ENCODE measurements around the gene SLC12A7.
"Not testable (repeated sequence)": the region's sequence is repeated elsewhere in the genome, so short reads cannot be mapped to it uniquely, and the experiment has no call there.

SLC12A7 gene

DNA sequence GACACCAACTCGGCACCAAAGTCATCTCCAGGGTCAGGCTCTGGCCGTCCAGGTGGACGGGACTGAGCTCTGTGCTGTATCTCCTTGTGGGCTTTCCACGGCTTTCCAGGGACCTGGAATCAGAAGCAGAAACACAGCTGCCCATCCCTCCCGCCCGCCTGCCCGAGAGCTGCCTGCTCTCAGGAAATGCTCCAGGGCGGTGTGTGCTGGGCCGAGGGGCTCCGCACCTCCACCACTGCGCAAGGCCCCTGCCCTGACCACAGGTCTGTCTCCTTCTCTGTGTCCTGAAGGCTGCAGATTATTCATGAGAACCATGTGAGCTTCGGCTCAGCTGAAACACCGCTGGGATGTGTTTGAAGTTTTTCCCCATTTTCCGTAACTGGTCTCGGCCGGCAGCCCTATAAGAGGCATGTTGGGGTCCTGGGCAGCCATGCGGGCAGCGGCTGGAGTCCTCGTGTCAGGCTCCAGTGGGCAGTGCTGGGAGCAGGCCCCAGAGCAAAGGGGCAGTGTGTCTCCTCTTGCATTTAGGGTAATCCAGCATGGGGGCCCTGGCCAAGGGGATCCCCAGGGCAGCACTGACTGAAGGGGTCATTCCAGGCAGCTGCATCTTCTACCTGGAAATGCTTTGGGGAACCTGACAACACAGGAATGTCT lies 80.4 kb downstream of the SLC12A7 start:
- DNase-seq = no peak

DNA sequence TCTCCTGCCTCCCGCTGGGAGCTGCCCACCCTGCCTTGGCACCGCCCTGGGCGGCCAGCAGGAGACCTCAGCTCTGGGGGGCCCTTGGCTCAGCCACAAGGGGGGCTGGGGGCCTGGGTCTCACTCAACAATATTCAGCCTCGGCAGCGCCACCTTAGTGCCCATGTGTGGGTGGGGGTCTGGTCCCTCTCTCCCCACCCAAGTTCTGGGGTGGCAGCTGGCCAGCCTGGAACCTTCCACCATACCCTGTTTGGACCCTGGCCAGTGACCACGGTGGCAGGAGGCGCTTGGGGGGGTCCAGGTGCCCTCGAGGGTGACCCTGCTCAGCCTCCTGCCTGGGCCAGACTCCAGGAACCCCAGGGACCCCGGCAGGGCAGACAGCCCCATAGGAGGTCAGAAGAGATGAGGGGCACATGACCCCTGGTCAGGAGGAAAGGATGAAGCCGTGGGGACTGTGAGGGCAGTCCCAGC lies 81.0 kb downstream of the SLC12A7 start:
- no peak for DNase-seq

DNA sequence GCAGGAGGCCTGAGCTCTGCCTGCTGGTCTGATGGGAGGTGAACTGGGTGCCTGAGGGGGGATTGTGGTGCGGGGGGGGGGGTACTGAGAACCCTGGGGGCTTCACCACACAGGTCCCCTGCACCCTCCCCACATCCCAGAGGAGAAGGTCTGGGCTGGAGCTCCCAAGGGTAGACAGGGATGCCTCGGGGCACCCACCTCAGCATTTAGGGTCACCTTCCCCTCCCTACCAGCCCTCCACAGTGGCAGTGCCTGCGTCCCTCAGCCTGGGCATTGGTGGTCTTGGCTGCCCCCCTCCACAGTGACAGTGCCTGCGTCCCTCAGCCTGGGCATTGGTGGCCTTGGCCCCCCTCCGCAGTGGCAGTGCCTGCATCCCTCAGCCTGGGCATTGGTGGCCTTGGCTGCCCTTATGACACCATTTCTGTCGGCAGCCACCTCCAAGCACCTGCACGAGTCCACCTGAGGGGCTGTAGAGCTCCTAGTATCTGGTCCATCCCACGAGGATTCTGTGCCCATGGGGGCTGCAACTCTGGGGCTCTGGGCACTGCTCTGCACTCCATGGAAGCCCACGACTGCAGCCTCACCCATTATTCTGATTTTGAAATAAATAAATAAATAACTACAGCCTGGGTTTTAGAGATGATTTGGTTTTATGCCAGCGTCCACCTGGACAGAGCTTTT lies 81.8 kb downstream of the SLC12A7 start:
- no peak for DNase-seq

DNA sequence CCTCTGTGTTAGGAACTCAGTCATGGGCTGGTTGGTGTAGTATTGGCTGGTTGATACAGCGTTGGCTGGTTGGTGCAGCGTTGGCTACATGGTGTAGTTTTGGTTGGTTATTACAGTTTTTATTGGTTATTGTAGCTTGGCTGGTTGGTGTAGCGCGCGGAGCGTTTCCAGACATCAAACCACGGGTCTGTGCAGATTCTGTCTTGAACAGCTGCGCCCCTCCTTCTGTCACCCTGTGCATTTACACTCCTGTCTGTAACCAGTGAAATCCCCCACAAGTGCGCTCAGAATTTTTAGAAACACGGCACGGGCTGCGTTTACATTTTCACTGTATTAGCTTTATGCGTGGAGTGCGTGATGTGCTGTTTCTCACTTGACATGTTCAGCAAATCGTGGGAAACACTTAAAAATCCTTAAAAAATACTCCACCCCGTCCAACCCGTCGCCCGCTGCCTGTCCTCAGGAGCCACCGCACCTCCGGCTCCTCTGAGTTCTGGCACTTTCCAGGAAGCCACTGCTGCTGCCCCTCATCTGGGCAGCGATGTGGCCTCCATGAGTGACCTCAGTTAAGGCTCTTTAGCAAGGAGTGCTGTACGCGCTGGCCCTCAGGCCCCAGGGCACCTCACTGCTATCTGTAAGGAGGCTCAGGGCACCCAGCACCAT lies 82.5 kb downstream of the SLC12A7 start:
- no peak for DNase-seq

DNA sequence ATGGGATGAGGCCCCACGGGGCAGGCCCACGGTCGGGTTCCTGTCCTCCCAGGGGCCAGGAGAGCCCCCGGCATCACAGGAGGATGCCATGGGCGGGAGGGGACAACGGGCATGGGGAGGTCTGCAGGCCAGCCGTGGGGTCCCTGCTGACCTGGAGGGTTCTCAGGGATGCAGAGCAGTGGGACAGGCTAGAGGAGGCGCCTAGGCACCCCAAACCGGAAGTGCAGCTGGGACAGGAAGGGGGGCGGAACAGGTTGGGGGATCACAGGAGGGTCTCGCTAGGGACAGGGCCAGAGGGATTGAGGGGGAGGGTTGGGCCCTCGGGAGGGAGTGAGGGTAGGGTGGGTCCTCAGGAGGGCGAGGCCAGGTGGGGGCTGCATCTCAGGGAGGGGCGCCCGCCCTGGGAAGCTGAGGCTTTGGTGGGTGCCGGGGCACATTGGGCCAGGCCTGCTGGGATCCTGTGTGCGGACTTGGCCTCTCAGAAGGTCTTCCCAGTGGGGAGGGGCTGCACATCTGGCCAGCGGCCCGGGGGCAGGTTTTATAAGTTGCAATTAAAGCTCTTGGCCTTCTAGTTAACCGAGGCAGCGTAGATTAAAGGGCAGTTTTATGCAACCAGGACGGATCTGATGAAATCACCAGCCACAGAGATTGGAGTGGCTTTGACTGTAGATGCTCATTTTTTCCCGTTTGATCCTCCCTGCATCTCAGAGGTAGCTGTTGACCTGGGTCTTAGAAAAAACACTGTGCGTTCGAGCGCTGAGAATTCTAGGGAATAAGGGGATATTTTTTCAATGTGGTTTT lies 83.2 kb downstream of the SLC12A7 start:
- DNase-seq = no peak

DNA sequence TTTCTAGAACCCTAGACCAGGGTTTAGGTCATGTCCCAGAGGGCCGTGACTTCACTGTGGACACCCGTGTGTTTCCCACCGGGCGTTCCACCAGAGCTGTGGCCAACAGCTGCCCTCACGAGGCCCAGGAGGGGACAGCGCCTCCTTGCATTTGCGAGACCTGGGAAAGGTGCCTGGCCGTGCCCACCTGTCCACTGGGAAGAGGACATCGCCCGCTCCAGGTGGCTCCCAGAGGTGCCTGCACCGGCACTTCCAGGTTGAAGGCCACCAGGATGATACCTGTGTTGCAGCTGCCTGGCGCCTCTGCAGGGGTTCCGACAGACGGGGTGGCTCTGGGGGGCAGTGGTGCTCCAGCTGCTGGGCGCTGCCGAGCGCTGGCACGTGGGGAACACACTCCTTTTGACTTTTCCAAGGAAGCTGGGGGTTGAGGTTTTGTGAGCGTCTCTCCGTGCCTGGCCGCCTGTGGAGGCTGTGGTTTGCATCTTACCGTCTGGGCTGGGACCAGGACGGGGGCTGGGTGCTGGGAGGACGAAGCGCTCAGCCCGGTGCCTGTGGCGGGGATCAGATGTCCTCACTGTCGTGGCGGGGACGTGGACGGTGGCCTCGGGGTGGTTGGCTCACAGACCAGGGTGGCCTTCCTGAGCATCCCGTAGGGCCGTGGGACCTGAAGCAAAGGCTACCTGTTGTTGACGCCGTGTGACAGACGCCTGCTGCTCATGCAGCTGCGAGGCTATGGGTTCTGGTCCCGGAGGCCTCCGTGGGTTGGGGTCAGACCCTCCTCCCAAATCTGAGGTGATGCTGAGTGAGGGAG lies 84.0 kb downstream of the SLC12A7 start:
- no peak for DNase-seq

DNA sequence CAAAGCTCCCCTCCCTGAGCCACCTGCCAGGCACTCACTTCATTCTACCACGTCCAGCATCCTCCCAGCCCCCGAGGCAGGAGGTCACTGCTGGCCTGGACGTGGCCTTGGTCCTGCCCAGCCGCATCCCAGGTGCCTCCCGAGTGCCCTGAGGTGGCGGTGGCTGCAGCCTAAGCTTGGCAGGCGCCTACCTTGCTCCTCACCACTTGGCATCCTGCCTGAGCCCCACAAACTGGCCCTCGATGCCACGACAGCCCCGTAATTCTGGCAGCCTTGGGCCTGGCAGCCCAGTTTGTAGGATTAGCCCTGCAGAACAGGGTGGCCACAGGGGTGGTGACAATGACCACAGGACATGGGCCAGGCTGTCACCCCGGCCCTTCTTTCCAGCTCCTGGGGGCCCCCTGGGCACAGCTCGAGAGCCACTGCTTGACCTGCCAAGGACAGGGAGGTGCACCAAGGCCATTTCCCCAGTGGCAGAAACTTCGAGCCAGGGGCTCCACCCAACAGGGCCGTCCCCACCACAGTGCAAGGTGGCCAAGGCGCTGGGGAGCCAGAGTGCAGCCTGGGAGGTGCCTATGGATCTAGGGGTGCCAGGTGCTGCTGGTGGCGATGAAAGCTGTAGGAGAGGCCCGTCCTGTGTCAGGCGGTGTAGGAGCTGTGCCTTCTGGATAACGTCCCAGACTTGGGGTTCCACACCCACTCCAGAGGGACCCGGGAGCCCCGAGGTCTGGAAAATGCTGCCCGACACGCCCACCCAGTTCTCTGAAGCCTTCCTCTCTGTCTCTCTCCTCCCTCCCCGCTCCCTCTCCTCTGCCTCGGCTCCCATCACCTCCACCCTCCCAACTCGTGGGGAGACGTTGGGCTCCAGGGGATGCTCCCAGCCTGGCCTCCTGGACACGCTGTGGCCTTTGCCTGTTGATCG lies 84.9 kb downstream of the SLC12A7 start:
- no peak for DNase-seq

DNA sequence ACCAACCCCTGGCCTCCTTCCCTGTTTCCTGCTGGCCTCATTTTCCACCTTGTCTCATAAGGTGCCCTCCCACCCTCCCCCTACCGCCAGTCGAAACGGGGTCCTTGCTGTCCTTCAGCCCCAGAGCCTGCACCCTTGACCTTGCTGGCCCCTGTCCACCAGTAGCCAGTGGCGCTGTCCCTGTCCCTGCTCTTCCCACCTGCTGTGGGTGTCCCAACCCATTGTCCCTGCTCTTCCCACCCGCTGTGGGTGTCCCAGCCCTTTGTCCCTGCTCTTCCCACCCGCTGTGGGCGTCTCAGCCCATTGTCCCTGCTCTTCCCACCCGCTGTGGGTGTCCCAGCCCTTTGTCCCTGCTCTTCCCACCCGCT lies 89.9 kb downstream of the SLC12A7 start:
- not testable (repeated sequence) for DNase-seq

DNA sequence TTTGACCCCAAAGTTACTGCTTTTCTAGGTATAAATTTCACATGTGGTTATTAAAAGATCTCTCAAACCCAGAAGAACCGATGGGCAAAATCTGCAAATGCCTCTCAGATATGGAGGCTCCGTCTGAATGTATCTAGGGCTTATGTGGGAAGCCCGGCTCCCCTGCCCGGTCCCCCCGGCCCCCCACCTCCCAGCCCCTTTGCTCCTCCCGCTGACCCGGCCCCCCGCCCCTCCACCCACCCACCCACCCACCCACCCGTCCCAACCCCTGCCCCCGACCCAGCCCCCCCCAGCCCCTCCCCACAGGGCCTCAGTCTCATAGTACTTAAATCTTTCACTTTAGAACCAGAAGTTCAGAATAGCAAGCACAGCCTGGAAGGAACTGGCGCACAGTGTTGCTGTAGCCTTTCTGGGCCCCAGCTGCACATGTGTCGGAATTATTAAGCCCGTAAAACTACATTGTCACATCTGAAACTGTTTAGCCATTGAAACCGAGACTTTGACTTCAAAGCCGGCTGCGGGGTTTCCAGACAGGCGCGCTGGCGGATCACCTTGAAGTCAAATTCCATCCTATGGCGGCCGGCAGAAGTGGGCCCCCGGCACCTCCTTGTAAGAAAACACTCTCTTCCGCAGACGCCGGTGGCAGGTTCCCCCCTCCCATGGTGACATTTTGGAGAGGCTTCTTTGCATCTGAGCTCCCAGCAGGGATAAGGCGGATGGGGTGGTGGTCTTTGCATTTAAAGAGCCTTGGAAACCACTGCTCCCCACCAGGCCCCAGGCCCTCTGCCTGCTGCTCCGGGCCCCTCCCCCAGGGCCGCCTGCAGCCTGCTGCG lies 90.5 kb downstream of the SLC12A7 start:
- DNase-seq = no peak

DNA sequence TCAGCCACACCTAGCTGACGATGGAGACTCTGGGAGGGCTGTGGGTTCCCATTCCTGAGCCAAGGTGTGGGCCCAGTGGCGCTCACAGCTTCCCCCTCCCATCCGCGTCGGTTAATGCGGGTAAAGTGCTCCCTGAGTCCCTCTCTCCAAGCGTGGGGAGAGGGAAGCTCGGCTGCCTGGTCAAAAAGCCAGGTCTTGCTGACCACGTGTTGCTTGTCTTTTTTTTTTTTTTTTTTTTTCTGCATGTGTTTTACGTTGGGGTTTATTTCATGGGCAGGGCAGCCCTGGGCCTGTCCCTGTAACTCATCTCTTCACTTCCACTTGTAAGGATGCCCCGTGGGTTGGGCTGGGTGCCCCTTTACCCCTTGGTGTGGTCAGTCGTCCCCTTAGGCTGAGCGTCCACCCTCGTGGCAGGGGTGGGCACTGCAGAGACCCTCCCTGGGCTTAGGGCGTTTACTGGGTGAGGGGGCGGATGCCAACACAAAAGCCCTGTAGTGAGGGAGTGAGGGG lies 91.4 kb downstream of the SLC12A7 start:
- DNase-seq = no peak

DNA sequence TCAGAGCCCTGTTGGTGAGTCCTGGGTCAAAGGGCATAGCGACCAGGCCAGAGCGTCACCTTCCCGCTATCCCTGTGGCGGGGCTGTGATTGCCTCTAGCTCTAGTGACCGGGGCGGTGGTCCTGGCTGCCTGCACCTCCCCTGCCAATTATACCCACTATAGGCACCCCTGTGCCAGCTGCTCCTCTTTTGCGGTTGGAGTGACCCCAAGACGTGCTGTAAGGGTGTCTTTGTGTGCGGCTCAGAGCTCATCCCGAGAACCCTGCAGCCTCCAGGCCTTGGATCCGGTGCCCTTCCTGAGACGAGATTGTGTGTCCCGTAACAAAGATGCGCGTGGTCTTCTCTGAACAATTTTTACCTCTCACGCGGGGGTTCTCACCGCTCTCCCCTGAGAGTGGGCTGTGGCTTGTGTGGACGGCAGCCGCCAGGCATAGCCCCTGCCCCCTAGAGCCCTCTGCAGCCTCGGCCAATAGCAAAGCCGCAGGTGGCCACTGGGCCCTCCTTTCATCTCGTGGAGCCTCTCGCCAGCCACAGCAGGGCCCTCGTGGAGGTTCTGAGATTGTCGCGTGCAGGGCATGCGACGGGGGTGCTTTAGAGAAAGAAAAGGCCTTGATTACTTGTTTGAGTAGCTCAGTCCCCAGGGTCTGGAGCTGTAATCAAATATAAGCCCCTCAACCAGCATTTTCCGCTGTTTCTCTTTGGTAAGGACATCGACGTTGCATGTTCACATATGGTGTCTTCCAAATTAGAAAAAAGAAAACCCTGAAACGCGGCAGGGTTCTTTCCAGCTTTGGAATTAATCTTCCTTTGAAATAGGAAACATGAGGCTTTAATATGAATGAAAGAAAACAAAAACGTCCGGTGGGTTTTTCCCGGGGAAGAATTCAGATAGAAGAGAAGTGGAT lies 92.6 kb downstream of the SLC12A7 start:
- no peak for DNase-seq

DNA sequence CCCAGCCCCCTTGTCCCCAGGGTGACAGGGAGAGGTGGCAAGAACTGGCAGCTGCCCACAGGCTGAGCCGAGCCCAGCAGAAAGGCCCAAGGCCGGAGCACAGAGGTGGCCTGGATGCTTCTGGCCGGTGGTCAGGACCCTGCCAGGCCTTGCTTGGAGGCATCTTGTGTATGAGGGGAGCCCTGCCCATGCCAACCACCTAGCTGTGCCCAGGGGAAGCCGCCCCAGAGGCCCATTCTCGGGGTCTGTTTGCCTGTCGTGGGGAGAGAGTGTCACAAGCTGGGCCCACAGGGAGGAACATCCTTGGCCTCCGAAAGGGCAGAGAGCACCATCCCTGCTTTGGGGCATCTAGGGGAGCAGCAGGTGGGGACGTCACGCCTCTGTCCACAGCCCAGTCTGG lies 93.3 kb downstream of the SLC12A7 start:
- DNase-seq = no peak

DNA sequence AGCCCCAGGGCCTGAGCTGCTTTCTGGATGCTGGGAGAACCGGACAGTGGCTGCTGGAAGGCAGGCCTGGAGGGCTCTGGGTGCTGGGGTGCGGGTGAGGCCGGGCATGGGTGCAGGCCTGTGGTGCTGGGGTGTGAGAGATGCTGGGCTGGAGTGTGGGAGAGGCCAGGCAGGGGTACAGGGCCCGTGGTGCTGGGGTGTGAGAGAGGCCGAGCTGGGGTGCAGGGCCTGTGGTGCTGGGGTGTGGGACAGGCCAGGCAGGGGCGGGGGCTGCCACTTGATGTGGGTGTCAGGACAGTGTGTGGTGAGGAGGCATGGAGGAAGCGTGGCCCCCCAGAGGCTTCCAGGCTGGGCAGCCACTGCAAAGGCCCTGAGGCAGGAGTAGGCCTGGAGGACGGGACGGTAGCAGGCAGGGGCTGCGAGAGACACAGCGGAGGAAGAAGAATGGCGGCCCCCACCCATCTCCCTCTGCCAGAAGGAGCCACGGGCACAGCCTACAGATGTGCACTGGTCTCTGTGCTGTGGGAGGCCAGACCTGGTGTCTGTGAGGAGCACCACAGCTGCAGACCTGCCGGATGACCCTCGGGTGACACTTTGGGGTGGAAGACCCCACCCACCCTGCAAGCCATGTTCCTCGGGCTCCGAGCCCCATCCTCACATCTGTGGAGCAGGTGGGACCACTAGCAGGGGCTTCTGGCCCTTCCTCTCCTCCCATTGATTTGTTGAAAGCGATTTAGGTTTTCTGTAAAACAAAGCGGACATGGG lies 94.0 kb downstream of the SLC12A7 start:
- no peak for DNase-seq

DNA sequence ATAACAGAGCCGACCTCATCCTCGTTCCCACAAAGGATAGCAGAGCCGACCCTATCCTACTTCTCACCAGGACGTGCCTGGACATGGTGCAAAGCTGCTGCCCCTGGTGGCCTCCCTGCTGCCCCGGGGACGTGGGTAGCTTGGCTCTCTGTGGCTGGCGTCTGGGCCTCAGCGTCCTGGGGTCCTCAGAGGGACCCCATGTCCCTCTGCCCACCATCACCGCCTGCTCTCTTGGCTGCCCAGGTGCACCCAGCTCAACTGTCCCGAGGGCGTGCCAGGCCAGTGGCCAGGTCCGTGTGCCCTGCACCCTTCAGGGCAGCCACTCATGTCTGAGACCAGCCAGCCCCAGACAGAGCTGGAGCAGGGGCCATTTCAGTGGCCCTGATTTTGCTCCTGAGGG lies 94.8 kb downstream of the SLC12A7 start:
- DNase-seq = no peak

DNA sequence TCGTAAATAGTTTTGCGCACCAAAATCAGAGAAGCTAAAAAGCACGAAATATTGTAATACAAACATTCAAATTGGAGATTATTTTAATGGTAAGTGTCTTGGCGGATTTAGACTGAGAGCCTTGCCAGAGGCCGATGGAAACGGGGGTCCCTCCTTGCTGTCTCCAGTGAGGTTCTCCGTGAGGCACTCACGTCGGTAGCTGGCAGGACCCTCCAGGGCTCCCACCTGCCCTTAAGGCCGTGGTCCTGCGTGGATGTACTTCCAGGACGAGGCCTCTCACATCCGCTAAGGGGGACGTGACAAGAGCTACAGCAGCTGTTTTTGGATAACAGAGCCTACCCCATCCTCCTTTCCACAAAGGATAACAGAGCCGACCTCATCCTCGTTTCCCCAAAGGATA lies 95.4 kb downstream of the SLC12A7 start:
- no peak for DNase-seq

DNA sequence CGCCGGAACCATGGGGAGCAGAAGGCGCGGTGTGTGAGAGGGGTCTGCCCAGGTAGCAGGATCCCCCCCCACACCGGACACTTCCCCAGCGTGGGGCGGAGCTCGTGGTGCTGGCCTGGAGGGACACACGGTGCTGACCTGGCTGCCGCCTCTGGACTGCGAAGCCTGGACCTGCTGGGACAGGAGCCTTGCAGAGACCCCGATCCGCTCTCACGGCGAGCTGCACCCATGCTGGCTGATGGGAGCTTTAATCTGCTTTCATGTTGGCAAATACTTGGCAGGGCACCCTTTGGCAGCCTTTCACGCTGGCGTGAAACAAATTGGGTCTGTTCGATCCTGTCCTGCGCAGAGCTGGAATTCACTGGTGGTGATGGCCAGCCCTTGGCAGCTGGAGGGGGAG lies 95.8 kb downstream of the SLC12A7 start:
- no peak for DNase-seq

DNA sequence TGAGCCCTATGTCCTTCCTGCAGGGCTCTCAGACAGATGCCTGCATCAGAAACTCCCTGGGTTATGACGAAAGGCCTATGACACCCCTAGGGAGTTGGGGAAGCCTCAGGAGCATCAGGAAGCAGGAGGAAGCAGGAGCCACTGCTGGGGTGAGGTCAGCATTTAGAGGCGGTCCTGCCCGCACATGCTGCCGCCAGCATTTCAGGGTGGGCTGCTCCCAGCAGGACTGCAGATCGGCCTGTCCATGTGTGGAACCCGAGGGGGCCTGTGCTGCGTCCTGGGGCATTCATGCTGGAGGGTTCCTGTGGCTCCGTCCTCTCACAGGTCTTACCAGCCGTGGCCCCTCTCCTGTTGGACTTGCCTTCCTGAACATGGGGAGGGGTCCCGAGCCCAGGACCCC lies 96.4 kb downstream of the SLC12A7 start:
- no peak for DNase-seq

DNA sequence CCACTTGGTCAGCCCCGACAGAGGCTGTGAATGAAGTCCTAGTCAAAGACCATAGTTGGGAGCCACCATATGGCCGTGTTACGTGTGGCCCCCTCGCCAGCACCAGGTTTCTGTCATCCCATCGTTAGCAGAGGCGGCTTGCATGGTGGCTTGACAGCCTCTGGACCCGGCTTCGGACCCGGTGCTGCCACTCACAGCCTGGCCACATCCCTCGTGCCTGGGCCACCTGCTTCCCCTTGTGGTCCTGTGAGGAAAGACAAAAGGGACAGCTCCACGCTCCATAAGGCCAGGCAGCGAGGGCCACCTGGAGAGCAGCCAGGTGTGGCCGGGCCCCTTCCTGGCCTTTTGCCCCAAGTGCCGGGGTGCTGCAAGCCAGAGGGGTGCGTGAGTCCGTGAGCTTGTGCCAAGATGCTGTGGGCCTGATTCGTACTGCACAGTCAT lies 97.1 kb downstream of the SLC12A7 start:
- no peak for DNase-seq
